ENCODE results near the gene CORO6.
A peak's percentile ranks its signal among the peaks of the same experiment; 100 is the strongest.

CORO6 gene

GRCh38 chr17:29590411-29591145 is 32.1 kb downstream of the CORO6 start:
- no peak for DNase-seq

- DNase-seq: peak; percentile 95
Measured at GRCh38 chr17:29589524-29590410, 32.9 kb downstream of the CORO6 start, which contains the start of gene GIT1. GIT1 (minus strand) TSS chr17:29589648; CDS start chr17:29589378, 270 bp downstream.

GRCh38 chr17:29588562-29589411 is 33.9 kb downstream of the CORO6 start:
- no peak for DNase-seq

GRCh38 chr17:29588017-29588561 is 34.6 kb downstream of the CORO6 start:
- peak; percentile 33 for DNase-seq

GRCh38 chr17:29587591-29587990 is 35.1 kb downstream of the CORO6 start:
- DNase-seq: no peak

- DNase-seq: no peak
Measured at GRCh38 chr17:29586676-29587469, 35.8 kb downstream of the CORO6 start.

GRCh38 chr17:29585080-29585751 is 37.5 kb downstream of the CORO6 start:
- DNase-seq: no peak

GRCh38 chr17:29584452-29585079 is 38.1 kb downstream of the CORO6 start:
- DNase-seq: no peak

GRCh38 chr17:29583324-29584248 is 39.1 kb downstream of the CORO6 start:
- DNase-seq: no peak

- DNase-seq: no peak
Measured at GRCh38 chr17:29582772-29583171, 39.9 kb downstream of the CORO6 start.

GRCh38 chr17:29582254-29582765 is 40.4 kb downstream of the CORO6 start:
- DNase-seq: no peak

GRCh38 chr17:29581583-29582253 is 41.0 kb downstream of the CORO6 start:
- no peak for DNase-seq

- peak; percentile 91 for DNase-seq
Measured at GRCh38 chr17:29579866-29580771, 42.6 kb downstream of the CORO6 start.

GRCh38 chr17:29578626-29579485 is 43.9 kb downstream of the CORO6 start:
- DNase-seq: no peak

- DNase-seq: no peak
Measured at GRCh38 chr17:29577385-29578211, 45.1 kb downstream of the CORO6 start.

- DNase-seq: no peak
Measured at GRCh38 chr17:29577001-29577370, 45.7 kb downstream of the CORO6 start.
